Calu3 (cell line): ENCODE data around the gene EPHB2. TPM values are rescaled to one million over a fixed set of nuclear protein-coding genes. Genes with fewer than 3 reads are reported as not detected.

Experiments
- BruUV-seq: library from RNA; stranded (reverse); fragments of 400-500 nt; replicated peaks from 2 replicates; lab custom pipeline; 2021; lab: Mats Ljungman, UMichigan
- CTCF ChIA-PET: fragments of 300-600 bp; sonication (Branson Sonifier 250); formaldehyde crosslinking; loops from one replicate; lab custom pipeline; 2022; ENCODE audit warnings: antibody characterized with exemption; lab: Charles Lee
- DNase-seq: peaks from one replicate; pipeline ENCODE4 v3.0.0; 2022
- H3K27ac Mint-ChIP-seq: one replicate; pipeline ENCODE4 v1.8.0; 2022; ENCODE audit warnings: mixed read lengths; ENCODE audit not compliant: unreplicated experiment
- H3K27me3 Mint-ChIP-seq: one replicate; pipeline ENCODE4 v1.8.0; 2022; ENCODE audit warnings: mixed read lengths; ENCODE audit not compliant: unreplicated experiment
- H3K36me3 Mint-ChIP-seq: one replicate; pipeline ENCODE4 v1.8.0; 2022; ENCODE audit warnings: mild to moderate bottlenecking, moderate library complexity, mixed read lengths; ENCODE audit not compliant: insufficient read depth, unreplicated experiment
- H3K4me1 Mint-ChIP-seq: one replicate; pipeline ENCODE4 v1.8.0; 2022; ENCODE audit warnings: mild to moderate bottlenecking, low read depth, mixed read lengths; ENCODE audit not compliant: unreplicated experiment
- H3K4me3 Mint-ChIP-seq: one replicate; pipeline ENCODE4 v1.8.0; 2022; ENCODE audit warnings: mild to moderate bottlenecking, low read depth, moderate library complexity, mixed read lengths; ENCODE audit not compliant: unreplicated experiment
- H3K9me3 Mint-ChIP-seq: one replicate; pipeline ENCODE4 v1.8.0; 2022; ENCODE audit warnings: low read depth, mixed read lengths; ENCODE audit not compliant: unreplicated experiment
- CTCF ChIP-seq: fragments of 200-600 bp; IDR thresholded peaks from one replicate; pipeline ENCODE4 v1.8.0; 2022; ENCODE audit warnings: antibody characterized with exemption; ENCODE audit not compliant: unreplicated experiment
- intact Hi-C: fragments of 100-400 bp; cut with micrococcal nuclease; formaldehyde crosslinking; loops from one replicate; pipeline ENCODE4 v1.10.0; 2022; ENCODE audit not compliant: unreplicated experiment
- microRNA-seq: library from miRNA; unstranded; fragments of <30 nt; microRNA quantifications from one replicate; pipeline ENCODE4 v1.2.0, GENCODE V29; 2022
- total RNA-seq: library from RNA; stranded (reverse); gene quantifications from 2 replicates; pipeline ENCODE4 v1.2.3, GENCODE V29; 2022

Gene EPHB2
- total RNA-seq, 1 experiment from 2014 or later, result 19.3 TPM

- no peak for TF ChIP-seq CTCF
- intact Hi-C loops, result no loop called here
- Mint-ChIP-seq H3K4me3 (no peak overlapping the region), H3K4me1 (peaks cover 10% of the 10 kb centered on the region), H3K36me3 (no peaks in the 10 kb centered on the region), H3K27me3 (peaks cover 75% of the 10 kb centered on the region), H3K9me3 (no peaks in the 10 kb centered on the region), H3K27ac (no peak overlapping the region)
- no peak for DNase-seq
- CTCF ChIA-PET, result no interaction called here
- no TSS peak for BruUV-seq
Observed at GRCh38 chr1:22969304-22969709, 258.7 kb downstream of the EPHB2 start.

GRCh38 chr1:22970096-22970495 lies 259.5 kb downstream of the EPHB2 start:
- BruUV-seq, result no TSS peak
- peaks cover 10% of the 10 kb centered on the region for H3K4me1 Mint-ChIP-seq
- DNase-seq, result no peak
- TF ChIP-seq CTCF, result no peak
- no peaks in the 10 kb centered on the region for H3K9me3 Mint-ChIP-seq
- CTCF ChIA-PET, result interaction anchor here (0.6 kb wide), 1 partner anchor 277 kb away, joined by 3 read pairs; no protein-coding TSS in a partner anchor
- intact Hi-C loops, result no loop called here
- no peaks in the 10 kb centered on the region for H3K36me3 Mint-ChIP-seq
- no peak overlapping the region for H3K27ac Mint-ChIP-seq
- H3K27me3 Mint-ChIP-seq, result peaks cover 73% of the 10 kb centered on the region
- H3K4me3 Mint-ChIP-seq, result no peak overlapping the region

Small RNAs within 50 kb of the gene (microRNA-seq; reads per million reads assigned to microRNA genes)
- gene MIR4253 (not detected), gene MIR4684 (not detected)

Other genes with a start within 250 kb of the EPHB2 start
- gene EPHA8, start 147.3 kb upstream of the EPHB2 start, total RNA-seq, result not detected in 2 replicates
- gene C1QA, start 74.2 kb upstream of the EPHB2 start, total RNA-seq, result not detected in 2 replicates
- gene C1QC, start 67.2 kb upstream of the EPHB2 start, total RNA-seq, result not detected in 2 replicates
- gene C1QB, start 57.6 kb upstream of the EPHB2 start, total RNA-seq, result not detected in 2 replicates